Measurements from ENCODE around the gene DCPS.
"Not testable (repeated sequence)": the region's sequence is repeated elsewhere in the genome, so short reads cannot be mapped to it uniquely, and the experiment has no call there.

- TF ChIP-seq, protein P1, sequence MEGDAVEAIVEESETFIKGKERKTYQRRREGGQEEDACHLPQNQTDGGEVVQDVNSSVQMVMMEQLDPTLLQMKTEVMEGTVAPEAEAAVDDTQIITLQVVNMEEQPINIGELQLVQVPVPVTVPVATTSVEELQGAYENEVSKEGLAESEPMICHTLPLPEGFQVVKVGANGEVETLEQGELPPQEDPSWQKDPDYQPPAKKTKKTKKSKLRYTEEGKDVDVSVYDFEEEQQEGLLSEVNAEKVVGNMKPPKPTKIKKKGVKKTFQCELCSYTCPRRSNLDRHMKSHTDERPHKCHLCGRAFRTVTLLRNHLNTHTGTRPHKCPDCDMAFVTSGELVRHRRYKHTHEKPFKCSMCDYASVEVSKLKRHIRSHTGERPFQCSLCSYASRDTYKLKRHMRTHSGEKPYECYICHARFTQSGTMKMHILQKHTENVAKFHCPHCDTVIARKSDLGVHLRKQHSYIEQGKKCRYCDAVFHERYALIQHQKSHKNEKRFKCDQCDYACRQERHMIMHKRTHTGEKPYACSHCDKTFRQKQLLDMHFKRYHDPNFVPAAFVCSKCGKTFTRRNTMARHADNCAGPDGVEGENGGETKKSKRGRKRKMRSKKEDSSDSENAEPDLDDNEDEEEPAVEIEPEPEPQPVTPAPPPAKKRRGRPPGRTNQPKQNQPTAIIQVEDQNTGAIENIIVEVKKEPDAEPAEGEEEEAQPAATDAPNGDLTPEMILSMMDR (conservative IDR thresholded peaks at IDR 0.05 in 1 of 2, IDR thresholded peaks at IDR 0.05 in 1 of 2; ENCODE audit: extremely low read depth in 1 of 2, insufficient read depth in 1 of 2, low read depth in 1 of 2, low read length in 2 of 2) = not testable (repeated sequence)
- not testable (repeated sequence) for TF ChIP-seq EZH2 (IDR thresholded peaks at IDR 0.05; ENCODE audit: borderline replicate concordance, low read length)
Measured at GRCh38 chr11:126308771-126309170, 4.9 kb downstream of the DCPS start.

All from mammary epithelial cell (primary cell).